Activated T-cell treated with anti-CD3 and anti-CD28 coated beads for 1 hour (primary cell): ENCODE data around the gene PPP2R1B.

ENCODE experiments used
- DNase-seq: peaks from one replicate; pipeline ENCODE4 v3.0.0-alpha.2; 2020; ENCODE audit warnings: low read depth

Gene PPP2R1B

DNA sequence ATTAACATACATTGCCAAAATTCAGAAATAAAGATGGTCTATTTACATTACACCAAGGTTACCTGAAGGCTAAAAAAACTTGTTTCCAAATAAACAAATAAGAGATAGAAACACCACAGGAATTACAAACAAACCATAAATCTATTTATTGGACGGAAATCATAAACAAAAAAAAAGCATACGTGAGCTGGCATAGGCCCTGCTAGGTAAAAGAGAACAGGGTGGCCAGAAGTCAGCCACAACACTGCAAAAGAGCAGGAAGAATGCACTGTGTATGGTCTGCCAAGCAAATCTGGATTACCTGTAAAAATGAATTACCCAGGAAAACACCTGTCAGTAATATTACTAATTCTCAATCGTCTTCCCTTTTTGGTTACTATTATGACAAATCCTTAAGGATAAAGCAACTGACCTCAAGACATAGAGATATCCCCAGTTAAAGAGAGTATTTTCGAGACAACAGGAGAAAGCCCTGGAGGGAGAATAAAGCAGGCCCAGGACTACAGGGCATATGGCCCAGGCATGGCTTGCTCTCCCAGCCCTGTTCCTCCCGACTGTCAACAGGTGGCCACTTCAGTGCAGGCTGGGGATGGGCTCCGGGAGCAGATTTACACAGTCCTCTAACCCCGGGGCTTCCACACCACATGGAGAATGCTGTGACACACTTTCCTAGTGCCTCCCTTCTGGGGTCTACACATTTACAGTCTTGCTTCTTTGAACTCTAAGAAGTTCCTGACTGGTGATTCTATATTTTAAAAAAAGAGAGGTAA, 18.0 kb downstream of the PPP2R1B start:
- no peak for DNase-seq

DNA sequence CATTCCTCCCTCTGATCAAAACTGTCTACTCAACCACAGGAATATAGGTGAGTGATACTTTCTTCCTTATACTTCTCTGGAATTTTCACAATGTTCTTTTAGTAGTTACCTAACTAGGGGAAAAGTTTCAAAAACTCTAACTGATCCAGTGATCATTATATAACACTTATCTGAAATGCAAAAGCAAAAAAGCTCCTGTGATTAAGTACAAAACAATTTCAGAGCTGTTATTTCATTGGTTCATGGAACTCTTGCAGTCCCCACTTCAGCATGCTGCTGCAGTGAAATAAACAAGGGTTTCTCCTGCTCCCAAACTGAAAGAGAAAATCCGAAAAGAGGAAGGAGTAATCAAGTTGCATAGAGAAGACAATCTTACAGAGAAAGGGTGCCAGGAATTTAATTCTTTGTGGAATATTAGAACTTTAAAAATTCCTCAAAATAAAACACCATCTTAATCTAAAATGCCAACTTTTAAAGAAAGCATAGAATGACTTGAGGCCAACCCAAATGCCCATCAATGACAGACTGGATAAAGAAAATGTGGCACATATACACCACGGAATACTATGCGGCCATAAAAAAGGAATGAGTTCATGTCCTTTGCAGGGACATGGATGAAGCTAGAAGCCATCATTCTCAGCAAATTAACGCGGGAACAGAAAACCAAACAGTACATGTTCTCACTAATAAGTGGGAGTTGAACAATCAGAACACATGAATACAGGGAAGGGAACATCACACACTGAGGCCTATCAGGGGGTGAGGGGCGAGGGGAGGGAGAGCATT, 20.3 kb downstream of the PPP2R1B start:
- DNase-seq = no peak

DNA sequence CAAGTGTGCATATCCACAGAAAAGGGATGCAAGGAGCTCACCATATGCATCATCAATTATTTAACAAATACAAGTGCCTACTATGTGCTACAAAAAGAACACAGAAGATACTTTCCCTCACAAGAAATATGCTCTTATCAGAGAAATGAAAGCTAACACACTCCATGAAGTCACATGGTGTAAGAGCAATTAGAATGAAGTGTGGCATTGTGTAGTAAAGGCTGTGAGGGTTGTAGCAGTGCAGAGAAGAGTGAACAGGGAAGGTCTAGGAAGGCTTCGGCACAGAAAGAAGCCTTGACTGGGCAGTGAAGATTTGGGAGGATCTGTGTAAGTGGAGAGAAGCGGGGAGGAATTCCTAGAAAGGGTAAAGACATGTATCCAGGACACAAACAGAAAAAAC, 22.5 kb downstream of the PPP2R1B start:
- no peak for DNase-seq

DNA sequence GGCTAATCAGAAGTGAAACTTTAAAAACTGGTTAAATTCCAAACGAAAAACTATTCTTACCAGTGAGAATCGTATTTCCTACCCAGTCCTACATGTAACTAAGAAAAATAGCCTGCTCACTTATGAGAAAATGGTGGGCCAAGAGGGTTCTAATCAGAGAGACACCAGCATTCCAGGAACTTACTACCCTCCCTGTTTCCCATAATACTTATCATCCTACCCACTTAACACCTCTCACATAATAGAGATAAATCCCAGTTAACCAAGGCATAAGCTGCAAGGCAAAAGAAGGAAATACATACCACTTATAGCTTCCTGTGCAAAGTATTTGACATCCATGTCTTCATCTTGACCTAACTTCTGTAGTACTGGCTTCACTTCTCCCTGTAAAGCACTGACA, 24.4 kb downstream of the PPP2R1B start:
- DNase-seq = no peak

DNA sequence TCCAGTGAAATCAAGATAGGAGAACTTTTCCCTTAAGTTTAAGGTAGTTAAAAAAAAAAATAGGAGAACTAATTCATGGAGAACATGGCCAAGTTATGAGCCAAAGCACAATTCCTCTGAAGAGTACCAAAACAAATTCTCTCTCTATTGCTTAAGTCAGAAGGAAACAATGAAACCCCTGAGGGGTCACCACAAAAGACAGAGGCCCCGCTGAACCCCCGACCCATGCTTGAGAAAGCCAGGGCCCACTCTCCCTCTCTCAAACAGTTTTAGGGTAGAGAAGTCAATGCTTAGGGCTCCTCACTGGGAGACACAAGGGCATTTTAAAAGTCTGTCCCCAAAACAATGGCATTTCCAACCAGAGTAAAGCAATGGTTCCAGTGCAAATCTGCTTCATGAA, 26.9 kb downstream of the PPP2R1B start:
- no peak for DNase-seq

DNA sequence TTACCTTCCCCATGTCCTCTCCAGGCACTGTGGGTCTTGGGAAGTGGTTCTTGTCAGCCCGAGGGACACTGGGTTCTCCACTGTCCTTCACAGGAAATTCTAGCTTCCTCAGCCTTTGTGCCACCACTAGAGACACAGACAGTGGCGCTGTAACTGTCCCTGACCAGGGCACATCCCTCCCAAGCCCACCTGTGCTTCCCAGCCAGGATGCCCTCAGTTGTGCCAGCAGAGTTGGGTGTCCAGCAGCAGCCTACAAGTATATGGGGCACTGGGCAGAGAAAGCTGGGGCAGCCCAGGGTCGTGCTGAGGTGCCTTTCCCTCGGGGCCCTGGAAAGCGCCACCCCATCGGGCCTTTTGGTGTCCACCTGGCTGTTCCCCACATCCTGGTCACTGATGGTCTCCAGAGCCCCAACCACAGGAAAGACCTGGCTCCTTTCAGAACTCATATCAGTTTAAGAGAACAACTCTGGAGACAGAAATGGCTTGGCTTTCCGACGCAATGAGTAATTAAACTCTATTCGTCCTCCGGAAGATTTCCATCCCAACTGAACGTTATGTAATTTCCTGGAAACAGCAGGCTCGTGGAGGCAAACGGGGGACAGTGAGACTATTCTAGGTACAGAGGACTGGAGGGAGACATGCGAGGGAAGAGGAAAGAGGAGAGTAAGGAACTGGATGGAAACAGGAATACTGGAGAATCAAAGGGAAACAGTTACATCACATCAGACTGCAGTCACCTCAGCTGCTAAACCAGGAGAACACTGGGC, 28.6 kb downstream of the PPP2R1B start:
- no peak for DNase-seq

DNA sequence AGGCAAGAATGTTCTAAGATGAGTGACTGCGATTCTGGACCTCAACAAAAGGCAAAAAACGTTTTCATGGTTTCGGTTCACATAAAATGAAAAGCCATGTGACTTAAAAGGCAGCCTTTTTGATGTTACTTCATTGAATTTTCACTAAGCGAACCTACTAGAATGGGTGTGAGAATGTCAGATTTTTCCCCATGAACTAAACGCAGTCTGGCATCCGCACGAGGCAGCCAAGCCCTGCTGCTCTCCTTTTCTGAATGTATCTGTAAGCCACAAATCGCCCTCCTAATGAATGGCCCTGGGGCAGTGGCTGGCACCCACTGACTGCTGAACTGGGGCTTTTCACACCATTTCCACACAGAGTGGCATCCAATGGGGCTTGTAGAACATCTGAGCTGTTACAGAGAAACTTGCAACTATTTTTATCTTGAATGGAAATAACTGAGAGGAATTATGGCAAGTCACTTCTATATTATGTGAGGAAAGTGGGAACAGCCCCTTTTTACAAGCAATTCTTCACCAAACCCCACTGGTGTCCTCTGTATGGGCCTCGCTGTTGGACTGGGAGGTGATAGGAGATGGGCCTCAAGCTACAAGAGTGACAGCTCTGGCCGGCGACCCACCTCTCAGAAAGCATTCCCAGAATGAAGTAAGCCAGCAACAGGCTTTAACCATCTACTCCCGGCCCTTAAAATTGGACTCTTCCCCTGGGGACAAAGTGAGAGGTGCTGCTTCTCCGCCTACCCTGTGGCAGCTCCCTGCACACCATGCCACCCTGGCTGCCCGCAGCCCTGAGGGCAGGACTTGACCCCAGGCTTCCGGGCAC, 29.4 kb downstream of the PPP2R1B start:
- DNase-seq = no peak

DNA sequence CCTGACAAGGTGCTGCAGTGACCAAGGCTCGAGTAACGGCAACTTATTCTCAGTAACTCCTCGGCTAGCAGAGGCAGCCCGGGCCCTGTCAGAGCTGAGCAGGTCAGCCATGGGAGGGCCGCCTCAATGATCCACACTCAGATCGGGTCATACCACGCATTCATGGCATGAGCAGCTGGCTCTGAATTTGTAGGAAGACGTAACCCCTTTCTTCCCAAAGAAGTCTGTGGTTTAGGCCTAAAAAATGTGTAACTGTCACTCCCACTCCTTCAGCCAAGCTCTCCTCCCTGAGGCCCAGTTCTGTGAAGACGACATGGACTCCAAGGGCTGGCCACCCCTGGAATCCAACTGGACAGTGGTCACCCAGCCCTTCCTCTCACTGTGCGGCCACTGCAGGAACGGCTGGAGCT, 30.0 kb downstream of the PPP2R1B start:
- DNase-seq = no peak

DNA sequence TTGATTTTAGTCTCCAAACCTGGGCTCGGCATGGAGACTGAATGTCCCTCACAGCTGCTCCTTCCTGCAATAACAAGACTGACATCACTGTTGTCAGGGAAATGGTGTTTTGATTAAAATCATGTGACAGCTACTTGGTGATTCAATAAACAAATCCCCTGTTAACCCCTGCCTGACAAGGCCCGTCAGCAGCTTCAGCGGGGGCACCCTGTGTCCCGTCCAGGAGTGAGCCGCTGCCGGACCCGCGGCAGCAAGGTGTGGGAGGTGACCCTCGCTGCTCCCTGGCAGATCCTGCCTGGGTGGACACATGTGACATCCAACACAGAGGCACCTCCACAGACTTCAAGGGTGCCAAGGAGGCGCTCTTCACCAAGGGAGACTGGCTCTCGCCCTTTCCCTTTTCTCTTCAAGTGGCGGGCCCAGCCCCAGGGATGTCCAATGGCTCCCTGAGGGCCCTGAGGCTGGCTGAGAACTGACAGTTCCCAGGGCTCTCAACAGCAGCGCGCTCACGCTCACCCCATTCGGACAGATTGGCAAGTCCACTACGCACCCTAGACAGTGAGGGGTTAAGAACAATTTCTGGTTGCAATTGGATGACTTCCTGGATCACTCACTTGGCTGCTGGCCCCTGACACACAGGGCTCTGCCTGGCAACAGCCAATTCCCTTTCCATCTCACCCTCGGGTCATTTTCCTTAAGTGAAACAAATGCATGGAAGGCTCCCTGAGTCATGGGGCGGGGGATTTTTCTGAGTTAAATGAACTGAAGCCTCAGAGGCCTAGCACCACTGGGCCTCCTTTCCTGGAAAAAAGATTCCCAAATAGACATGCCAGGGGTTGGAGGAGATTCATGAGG, 30.7 kb downstream of the PPP2R1B start:
- DNase-seq = no peak

DNA sequence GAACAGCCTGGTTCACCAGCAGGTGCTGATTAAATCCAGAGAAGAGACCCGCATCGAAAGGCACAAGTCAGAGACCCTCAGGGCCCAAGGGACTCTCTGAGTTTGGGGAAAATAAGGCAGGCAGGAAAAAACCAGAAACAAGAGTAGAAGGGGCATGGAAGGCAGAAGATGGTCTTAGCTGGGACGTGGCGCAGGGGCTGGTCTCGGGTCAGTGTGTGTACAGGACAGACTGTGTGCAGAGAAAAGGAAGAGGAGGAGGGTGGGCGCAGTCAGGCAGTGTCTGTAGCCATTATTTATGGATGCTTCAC, 31.3 kb downstream of the PPP2R1B start:
- no peak for DNase-seq

DNA sequence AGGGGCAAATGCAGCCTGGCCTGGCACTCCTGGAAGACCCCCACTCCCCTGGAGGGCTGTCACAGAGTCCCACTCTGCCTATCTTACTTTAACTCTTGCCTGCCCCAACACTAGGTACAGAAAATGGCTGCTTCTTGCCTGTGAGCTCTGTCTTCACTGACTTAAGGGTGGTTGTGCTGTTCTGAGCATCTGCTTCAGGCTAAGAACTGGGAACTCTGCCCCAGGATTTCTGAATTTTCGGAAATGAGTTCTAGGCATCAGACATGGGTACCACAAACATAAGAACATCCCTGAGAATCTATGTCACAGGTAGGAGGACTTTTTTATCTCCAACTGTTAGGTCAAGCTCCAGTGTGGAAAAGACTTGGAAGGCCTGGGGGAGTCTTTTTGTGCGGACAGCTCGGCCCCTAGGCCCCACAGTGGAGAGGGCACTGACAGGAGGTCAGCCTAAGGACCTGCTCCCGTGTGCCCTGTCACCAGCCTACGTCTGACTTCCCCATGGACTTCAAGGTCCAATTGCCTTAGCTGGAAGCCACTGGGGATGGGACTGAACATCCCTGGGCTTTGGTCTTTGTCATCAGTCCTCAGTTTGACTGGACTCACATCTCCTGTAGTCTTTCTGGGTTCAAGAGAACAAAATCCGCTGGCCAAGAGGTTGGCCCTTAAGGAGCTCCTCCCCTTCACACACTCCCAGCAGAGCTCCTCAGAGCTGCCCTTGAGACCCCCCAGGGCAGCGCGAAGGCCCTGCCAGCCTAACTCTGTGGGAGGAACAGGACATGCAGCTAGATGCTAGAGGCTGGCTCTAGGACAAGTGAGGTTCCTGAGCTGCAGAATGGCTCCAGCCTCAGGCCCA, 31.9 kb downstream of the PPP2R1B start:
- no peak for DNase-seq

DNA sequence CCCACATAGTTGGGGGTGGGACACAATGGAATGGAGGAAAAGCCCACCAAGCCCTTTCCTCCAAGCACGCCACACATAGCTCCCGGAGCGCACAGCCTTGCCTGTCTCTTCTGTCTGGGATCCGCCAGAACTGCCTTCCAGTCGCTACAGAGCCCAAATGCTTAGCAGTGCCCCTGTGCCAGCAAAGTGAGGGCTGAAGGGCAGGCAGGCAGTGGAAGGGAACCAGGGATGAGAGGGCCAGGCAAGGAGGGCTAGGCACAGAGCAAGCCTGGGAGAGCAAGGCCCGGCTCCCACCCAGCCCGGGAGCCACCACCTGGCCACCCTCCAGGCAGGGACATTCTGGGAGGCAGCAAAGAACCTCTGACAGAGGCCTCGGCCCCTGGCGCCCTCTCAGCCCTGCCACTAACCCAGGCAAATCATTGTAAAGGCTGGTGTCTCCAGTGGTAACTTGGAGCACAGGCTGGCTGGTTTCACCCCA, 32.5 kb downstream of the PPP2R1B start:
- no peak for DNase-seq

DNA sequence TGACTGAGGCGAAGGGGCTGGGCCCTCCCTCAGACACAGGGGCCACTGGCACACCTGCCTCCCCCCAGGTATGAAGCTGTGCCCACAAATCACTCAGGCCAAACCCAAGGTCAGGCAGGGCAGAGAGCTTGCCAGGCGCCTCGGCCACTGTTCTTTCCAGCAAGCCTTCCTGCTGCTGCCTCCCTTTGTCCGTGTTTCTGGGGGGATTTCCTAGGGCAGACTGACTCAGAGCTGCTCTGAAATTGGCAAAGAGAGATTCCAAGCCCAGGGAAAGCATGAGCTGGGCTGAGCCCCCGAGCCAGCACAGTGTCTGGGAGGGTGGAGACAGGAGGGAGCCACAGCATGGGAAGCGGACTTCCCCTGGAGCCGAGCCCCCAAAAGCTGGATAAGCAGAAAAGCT, 33.2 kb downstream of the PPP2R1B start:
- no peak for DNase-seq

DNA sequence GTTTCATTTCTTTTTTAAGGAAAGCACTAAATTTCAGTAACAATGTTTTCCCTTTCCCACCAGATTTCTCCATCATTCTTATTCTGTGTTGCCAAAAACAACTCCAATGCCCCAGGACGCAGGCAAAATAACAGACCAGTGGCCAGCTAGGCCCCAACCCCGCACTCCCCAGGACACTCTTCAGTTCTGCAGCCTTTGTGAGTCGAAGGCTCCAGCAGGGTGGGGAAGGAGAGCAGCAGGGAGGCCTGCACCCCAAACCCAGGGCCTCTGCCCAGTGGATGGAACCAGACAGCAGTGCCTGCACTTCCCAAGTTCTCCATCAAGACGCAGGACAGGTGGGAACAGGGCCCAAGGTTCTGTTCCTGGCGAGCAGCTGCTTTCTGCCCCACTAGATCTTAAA, 34.4 kb downstream of the PPP2R1B start:
- DNase-seq = no peak

DNA sequence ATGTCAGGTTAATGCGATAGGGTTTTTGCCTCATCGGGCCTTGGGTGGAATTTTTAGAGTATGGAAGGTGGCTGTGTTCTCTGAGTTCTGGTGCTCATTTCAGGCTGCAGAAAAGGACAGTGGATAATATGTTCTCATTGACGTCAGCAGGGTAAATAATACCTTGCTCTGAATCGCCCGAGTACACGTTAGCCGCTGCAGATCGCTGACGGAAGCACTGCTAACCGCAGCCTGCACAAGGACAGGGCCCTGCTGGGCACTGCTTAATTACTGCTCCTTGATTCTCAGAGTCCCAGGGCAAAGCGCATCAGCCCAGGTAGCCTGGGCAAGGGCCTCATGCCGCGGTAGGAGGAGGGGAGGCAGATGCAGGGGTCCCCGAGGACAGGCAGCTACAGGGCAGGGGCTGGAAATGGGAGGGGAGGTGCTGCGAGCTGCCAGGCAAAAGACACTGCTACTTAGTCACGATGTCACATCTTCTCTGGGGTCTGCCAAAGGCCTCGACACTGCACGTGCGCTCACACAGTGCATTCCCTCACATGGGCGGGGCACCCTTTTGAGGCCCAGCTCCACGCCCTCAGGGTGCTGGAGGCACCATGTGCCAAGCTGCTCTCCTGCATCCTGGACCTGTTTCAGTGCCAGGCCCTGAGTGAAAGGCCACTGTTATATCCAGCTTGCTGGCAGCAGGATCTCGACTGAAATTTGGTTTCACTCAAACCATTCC, 35.2 kb downstream of the PPP2R1B start:
- DNase-seq = no peak

DNA sequence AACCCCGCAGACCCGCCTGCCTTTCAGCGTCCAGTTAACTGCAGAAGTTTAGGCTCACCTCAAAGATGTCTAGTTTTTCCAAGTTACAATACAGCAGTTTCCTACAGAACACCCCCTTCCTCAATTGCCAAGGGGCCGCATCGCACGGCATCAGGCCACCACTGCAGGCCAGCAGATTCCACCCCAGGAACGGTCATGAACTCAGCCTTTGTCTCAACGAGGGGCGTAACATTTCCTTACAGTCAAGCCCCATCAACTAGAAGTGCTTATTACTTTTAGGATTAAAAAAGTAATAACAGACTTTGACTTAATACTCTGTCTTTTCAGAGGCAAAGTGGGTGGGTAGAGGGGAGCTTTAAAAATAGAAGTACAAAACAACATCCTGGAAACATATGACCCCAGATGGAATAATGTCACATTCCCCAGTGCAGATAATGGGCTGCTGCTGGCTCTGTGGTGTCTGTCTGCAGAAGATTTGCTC, 36.3 kb downstream of the PPP2R1B start:
- DNase-seq = no peak

DNA sequence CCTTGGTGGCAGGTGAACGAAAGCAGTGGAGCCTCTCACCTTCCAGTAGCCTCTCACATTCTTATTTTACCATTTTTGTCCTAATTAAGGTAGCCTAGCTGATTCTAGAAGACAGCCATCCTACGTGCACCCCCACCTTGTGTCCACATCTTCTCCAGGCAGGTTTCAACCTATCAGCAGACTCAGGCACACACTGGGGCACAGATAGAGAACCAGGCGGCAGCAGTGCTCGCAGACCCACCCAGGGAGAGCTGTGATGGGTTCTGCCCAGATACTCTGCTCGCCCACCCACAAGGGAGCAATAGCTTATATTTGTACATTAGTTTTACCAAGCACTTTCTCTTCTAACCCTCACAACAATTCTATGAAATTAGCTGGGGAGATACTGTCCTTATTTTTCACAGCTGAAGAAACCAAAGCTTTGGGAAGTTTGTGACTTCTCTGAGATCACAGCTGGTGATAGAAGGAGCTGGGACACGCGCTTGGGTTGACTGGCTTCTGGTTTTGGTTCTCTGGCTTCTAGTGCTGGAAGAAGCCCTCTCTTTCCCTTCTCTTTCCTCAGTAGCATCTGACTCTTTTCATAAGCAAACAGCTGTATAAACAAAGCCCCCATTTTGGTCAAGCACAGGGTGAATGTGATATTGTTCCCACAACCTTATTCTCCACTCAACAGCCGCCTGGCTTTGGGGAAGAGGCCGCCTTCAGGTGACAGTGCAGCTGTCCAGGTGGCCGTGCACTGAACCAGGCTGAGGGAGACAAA, 36.9 kb downstream of the PPP2R1B start:
- no peak for DNase-seq

DNA sequence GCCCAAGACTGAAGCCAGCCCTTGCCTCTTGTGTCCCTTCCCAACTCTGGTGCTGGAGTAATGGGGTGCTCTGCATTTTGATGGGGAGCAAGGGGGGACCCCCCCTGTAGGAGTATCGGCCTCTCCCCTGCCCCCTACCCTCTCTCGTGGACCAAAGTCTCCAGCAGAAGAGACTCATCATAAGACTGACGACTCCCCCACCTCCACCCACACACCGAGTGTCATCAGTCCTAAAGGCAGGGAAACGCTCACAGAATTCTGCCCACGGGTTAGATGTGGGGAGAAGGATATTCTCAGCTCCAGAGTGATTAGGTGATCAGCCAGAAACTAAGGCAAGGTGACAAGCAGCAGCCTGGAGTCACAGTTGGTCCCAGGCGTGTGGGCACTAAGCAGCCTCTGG, 38.8 kb downstream of the PPP2R1B start:
- no peak for DNase-seq

DNA sequence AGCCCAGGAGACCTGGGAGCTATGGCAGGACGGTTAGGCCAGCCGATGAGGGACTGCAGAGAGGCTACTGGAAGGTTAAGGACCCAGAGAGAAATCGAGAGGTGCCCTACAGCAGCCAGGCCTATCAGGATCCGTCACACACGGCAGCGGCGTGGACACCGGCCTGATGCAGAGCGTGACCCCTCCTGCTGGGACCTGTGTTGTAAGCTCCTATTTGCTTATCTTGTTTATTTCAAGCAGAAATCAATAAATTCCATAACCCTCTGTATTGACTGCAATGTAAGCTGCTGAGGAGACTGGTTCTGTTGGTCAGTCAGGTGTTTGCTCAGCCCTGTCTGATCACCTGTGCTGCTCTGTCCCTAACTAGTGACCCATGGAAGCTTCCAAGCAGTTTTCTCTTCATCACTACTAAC, 39.9 kb downstream of the PPP2R1B start:
- no peak for DNase-seq
